Prostate gland (tissue), 2 donors: ENCODE data around the gene PLCG2.

Source experiments
- POLR2A ChIP-seq: fragments of 450-650 bp; IDR thresholded peaks from one replicate; pipeline ENCODE4 v1.6.1; 2016; ENCODE audit warnings: antibody characterized with exemption, mild to moderate bottlenecking
- POLR2AphosphoS5 ChIP-seq: sonication (generic); formaldehyde crosslinking; IDR thresholded peaks from one replicate; pipeline ENCODE4 v1.6.1; 2017; ENCODE audit warnings: antibody characterized with exemption
- TF ChIP-seq, protein P1 (sequence below), 4 experiments: fragments of 200-600 bp in 2 of 4; fragments of 450-650 bp in 2 of 4; sonication (generic) in 2 of 4; IDR thresholded peaks; 1 replicate in 3 of 4; 2 replicates in 1 of 4; pipeline ENCODE4 v1.5.1; 2016 to 2019; ENCODE audit warnings: antibody characterized with exemption in 4 of 4, mild to moderate bottlenecking in 2 of 4, moderate library complexity in 2 of 4

DNA sequence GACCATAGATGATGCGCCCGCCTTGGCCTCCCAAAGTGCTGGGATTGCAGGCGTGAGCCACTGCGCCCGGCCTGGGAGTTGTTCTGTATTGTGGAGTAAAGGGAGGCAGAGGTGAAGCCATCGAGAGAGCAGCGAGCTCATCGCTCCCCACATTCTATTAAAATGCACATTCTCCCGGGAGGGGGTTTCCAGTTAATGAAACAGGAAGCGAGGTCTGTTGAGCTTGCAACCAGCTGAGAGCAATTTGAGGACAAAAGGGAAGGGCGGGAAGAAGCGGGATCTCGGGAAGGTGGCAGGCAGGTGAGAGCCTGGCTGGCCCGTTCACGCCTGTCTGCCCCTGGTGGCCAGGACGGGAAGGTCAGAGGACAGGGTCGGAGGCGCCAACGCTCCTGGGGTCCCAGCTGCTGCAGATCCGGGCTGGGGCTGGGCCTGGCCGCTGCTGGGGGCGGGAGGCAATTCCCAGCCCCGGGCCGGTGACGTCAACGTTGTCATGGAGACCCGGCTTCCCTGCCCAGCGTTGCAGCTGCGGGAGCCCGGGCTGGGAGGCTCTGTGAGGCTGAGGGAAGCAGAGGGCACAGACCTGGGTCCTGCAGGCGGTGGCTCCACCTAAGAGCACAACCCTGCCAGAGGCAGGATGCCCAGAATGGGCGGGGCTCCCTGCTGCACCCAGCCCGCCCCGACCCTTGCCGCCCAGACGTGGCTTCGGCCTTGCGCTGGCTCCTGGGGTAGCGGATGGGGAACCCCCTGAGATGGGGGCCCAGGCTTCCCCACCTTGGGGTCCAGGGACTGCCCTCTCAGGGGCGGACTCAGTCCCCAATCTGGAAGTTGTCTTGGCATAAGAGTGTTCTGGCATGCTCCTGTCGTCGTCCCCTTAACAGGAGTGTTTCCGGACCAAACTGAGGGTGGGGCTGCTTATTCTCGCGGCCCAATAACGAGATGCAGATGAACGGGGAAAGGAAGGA, 48.7 kb upstream of the PLCG2 start:
- TF ChIP-seq, protein P1, sequence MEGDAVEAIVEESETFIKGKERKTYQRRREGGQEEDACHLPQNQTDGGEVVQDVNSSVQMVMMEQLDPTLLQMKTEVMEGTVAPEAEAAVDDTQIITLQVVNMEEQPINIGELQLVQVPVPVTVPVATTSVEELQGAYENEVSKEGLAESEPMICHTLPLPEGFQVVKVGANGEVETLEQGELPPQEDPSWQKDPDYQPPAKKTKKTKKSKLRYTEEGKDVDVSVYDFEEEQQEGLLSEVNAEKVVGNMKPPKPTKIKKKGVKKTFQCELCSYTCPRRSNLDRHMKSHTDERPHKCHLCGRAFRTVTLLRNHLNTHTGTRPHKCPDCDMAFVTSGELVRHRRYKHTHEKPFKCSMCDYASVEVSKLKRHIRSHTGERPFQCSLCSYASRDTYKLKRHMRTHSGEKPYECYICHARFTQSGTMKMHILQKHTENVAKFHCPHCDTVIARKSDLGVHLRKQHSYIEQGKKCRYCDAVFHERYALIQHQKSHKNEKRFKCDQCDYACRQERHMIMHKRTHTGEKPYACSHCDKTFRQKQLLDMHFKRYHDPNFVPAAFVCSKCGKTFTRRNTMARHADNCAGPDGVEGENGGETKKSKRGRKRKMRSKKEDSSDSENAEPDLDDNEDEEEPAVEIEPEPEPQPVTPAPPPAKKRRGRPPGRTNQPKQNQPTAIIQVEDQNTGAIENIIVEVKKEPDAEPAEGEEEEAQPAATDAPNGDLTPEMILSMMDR (IDR thresholded peaks at IDR 0.05): peak in 3 of 4 experiments; percentile 11 to 71 (median 37)
- TF ChIP-seq POLR2AphosphoS5: peak; percentile 39
- TF ChIP-seq POLR2A: no peak
